ENCODE data around the gene NSMCE1.
"Not testable (repeated sequence)": the region's sequence is repeated elsewhere in the genome, so short reads cannot be mapped to it uniquely, and the experiment has no call there.

NSMCE1 gene

GRCh38 chr16:27269300-27270150, 953 bp upstream of the NSMCE1 start:
- DNase-seq = no peak

DNA sequence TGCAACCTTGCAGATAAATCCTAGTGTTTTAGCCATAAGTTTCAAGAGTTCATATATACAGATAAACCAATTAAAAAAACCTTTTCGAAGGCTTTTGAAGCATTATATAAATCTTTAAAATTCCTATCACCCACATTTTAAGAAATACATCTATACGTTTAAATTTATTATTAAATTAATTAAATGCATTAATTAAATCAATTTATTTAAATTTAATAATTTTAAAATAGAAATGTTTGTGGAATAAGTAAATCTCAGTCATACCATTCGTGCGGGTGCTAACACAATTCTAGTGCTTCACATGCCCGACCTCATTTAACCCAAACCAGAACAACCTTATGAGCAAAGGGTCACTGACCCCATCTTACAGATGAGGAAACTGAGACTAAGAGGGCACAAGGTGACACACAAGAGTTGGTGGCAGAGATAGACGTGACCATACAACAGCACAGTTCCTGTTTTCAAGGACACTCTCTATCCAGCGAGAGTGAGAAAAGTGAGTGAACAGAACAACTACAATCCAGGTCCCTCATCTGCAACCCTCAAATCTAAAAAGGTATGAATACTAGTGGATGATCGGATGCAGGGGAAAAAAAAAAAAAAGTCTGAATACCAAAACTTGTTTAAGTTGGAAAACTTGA, 1.4 kb downstream of the NSMCE1 start:
- DNase-seq = no peak

GRCh38 chr16:27265982-27266381, 2.6 kb downstream of the NSMCE1 start:
- DNase-seq = no peak

GRCh38 chr16:27264151-27264550, 4.4 kb downstream of the NSMCE1 start:
- no peak for DNase-seq

DNA sequence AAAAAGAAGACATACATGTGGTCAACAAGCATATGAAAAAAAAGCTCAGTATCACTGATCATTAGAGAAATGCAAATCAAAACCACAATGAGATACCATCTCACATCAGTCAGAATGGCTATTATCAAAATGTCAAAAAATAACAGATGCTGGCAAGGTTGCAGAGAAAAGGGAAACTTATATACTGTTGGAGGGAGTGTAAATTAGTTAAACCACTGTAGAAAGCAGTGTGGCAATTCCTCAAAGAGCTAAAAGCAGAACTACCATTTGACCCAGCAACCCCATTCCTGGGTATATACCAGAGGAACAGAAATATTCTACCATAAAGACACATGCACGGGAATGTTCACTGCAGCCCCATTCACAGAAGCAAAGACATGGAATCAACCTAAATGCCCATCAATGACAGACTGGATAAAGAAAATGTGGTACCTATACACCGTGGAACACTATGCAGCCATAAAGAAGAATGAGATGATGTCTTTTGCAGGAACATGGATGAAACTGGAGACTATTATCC, 5.6 kb downstream of the NSMCE1 start:
- not testable (repeated sequence) for DNase-seq

DNA sequence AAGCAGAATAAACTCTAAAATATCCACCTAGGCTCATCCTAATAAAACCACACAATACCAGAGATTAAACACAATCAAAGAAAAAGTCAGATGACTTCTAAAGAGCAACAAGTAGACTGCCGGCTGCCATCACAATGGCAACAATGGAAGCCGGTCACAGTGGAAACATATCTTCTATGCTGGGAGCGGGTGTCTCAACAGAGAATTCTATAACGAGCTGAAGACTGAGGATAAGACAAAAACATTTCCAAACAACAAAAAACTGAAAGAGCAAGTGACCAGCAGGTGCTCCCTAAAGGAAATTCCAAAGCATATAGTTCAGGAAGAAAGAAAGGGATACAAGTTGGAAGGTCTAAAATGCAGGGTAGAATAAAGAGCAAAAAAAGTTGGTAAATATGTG, 8.9 kb downstream of the NSMCE1 start:
- no peak for DNase-seq

GRCh38 chr16:27258241-27258734, 10.3 kb downstream of the NSMCE1 start:
- DNase-seq = no peak

GRCh38 chr16:27257271-27257670, 11.3 kb downstream of the NSMCE1 start:
- DNase-seq = no peak

DNA sequence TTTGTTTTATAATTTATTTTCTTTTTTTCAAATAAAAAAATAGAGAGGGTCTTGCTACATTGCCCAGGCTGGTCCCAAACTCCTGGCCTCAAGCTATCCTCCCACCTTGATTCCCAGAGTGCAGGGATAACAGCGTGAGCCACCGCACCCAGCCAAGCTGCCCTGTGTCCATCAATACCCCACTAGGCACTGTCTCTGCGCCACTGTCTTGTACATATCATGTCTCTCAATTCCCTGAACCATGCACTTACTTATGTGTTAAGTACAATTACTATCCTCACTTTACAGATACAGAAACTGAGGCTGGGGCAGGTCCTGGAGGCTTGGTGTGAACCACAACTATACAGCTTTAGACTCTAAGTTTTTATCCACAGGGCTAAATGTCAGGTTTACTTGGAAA, 11.7 kb downstream of the NSMCE1 start:
- no peak for DNase-seq

GRCh38 chr16:27254262-27254811, 14.2 kb downstream of the NSMCE1 start:
- no peak for DNase-seq

GRCh38 chr16:27253526-27253930, 15.0 kb downstream of the NSMCE1 start:
- no peak for DNase-seq

DNA sequence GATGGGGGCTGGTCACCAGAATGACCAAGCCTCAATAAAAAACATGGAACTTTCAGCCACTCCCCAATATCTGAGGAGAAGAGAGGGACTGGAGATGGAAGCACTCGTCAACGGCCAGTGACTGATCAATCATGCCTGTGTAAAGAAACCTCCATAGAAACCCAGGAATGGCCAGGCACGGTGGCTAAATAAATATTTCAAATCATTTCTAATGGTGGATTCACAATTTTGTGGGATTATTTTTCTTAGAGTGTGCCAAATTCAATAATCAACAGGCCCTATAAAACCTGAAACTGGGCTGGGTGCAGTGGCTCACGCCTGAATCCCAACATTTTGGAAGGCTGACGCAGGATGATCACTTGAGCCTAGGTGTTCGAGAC, 16.4 kb downstream of the NSMCE1 start:
- DNase-seq = no peak

DNA sequence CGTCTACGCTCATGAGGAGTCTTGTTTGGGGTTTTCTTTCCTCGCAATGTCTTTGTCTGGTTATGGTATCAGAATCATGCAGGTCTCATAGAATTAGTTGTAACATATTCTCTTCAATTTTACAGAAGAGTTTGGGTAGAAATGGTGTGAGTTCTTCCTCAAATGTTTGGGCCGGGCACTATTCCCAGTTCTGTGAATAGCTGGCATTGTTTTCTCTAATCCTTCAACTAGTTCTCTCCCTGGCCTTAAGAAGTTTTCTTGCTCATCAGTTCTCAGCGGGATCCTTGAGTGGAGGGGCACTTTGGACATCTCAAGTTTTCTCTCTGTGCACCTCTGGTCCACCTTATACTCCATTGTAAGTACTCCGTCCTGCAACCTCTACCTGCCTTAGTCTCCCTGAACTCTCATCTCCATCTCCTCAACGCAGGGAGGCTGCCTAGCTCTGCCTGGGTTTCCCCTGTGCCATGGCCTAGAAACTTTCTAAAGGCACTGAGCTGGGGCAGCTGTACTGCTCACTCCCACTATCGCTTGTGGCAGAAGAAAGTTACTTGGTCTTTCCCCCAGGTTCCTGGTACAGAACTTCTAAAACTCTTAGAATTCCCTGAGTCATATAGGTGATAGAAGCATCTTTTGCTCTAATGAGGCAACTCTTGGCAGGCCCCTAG, 16.9 kb downstream of the NSMCE1 start:
- no peak for DNase-seq

- not testable (repeated sequence) for DNase-seq
Measured at GRCh38 chr16:27248886-27249285, 19.7 kb downstream of the NSMCE1 start.

DNA sequence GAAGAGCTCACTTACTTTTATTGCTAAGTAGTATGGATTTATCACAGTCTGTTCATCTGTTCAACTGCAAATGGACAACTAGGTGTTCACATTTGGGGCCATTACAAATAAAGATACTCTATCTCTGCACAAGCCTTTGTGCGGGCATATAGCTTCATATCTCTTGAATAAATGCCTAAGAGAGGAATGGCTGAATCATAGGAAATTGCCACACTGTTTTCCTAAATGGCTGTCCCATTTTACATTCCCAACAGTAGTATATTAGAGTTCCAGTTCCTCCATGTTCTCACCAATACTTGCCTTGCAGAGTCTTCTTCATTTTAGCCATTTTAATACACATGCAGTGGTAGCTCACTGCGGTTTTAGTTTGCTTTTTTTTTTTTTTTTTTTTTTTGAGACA, 20.5 kb downstream of the NSMCE1 start:
- DNase-seq = no peak

GRCh38 chr16:27247076-27247475, 21.5 kb downstream of the NSMCE1 start:
- DNase-seq = not testable (repeated sequence)

DNA sequence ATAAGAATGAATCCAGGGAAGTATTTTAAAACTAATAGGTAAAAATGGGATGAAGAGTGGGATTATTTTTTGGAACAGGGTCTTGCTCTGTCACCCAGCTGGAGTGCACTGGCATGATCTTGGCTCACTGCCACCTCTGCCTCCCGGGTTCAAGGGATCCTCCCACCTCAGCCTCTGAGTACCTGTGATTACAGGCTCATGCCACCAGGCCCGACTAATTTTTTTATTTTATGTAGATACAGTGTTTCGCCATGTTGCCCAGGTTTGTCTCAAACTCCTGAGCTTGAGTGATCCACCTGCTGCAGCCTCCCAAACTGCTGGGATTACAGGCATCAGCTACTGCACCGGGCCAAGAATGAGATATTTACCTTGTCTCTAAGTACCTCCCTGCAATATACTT, 22.1 kb downstream of the NSMCE1 start:
- no peak for DNase-seq

DNA sequence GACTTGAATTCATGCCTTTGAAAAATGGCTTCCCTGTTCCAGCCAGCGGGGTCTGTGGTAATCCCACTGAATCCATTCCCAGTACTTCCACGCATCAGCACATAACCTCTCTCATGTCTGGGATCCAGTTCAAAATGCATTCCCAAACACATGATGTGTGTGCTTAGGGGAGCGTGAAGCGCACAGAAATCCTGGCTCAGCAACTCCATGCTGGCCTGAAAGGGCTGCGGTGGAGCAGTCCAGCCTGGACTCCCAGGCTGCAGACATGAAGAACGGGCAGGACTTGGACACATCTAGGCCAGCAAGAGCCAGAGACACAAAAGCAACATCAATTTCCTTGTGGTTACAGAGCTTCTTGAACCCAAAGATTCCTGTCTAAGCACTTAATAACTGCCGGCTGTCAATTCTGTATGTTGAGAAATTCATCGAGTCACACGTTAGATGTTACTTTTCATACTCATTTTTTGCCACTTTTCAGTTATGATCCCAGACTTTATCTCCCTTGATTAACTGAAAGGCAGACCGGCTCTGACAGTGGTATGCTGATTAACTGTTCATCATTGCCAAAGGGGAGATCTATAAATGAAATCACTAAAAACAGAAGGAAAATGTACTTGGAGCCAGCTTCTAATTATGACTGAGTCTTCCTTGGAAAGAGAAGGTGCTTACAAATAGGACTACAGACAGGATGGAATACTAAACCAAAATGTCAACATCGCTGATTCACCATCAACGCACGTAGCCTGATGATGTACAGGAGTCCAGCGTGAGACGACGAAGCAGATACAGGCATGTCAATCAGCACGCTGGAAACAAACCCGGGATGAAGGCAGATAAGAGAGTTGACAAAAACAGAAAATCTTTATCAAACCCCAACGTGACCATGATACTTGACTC, 23.0 kb downstream of the NSMCE1 start:
- no peak for DNase-seq

- no peak for DNase-seq
Measured at GRCh38 chr16:27244363-27244755, 24.2 kb downstream of the NSMCE1 start.

DNA sequence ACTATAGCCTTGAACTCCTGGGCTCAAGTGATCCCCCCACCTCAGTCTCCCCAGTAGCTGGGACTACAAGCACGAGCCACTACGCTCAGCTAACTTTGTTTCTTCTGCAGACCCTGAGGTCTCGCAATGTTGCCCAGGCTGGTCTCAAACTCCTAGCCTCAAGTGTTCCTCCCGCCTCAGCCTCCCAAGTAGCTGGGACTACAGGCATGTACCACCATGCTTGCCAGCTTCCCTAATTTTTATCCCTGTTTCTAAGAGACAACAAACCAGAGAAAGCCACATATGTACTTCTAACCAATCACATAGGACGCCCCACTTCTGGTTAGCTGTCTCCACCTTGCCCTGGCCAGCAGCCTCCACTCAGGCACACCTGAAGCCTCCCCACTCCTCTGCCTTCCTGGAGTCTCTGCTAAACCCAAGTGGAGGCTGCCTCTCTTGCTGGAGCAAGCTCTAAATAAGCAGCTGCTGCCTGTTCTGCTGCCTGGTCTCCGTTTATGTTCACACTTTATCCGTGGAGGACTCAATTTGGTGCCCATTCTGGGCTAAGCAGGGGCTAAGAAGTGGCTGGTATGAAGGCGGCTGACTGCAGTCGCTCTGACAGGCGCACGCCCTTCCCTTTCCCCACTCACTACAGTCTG, 24.7 kb downstream of the NSMCE1 start:
- DNase-seq = no peak

GRCh38 chr16:27242868-27243590, 25.5 kb downstream of the NSMCE1 start:
- DNase-seq = no peak

All from NK-92 treated with Interleukin-12 subunit alpha and Interleukin-12 subunit beta, amount 100 ng/mL, for 24 hours (cell line).